Pancreas (tissue), 10 donors: ENCODE results near the gene RELCH. TPM values are rescaled to one million over a fixed set of nuclear protein-coding genes. Genes with fewer than 3 reads are reported as not detected.

Source experiments
- ATAC-seq, 4 donors: fragments of 200-7000 bp; cut with Tn5 transposase; one replicate each; pipeline versions ENCODE4 v1.8.0 to v1.9.1; 2020; ENCODE audit warnings: mild to moderate bottlenecking in 4 of 4, moderate library complexity in 4 of 4
- DNase-seq, 6 donors: peaks; one replicate each; pipeline ENCODE4 v3.0.0-alpha.2; 2020
- FAIRE-seq: peaks from 2 replicates; lab custom pipeline; 2012; peaks lifted over from hg19 to GRCh38; lab: Jason Lieb, UNC
- H3K27ac ChIP-seq, 4 donors: fragments of 200-600 bp; sonication (generic); 1 replicate in 3 of 4; 2 replicates in 1 of 4; pipeline versions ENCODE4 v1.5.0 to v1.8.0; 2020
- H3K27me3 ChIP-seq, 4 donors: fragments of 200-600 bp; one replicate each; pipeline ENCODE4 v1.8.0; 2021
- H3K36me3 ChIP-seq, 3 donors: fragments of 200-600 bp; sonication (generic) in 1 of 3; one replicate each; pipeline versions ENCODE4 v1.5.0 to v1.8.0; 2020 to 2021
- H3K4me1 ChIP-seq, 3 donors: fragments of 200-600 bp; one replicate each; pipeline ENCODE4 v1.8.0; 2021
- H3K4me3 ChIP-seq, 4 donors: fragments of 200-600 bp; sonication (generic) in 2 of 4; one replicate each; pipeline versions ENCODE4 v1.5.0 to v1.8.0; 2020 to 2021
- H3K9me3 ChIP-seq, 4 donors: fragments of 200-600 bp; one replicate each; pipeline ENCODE4 v1.8.0; 2021
- WGBS, 2 donors: extraction: QIAGEN DNeasy Blood & Tissue Kit; methylation state at CpG; one replicate each; pipeline ENCODE4 v1.1.7; 2013; 5-methylcytosine and 5-hydroxymethylcytosine counted together
- intact Hi-C, 3 donors: fragments of 100-400 bp; cut with DNase I; formaldehyde crosslinking; loops; one replicate each; pipeline versions ENCODE4 v1.11.1 to v1.14.2; 2022
- polyA plus RNA-seq, 2 donors: library from polyadenylated mRNA; stranded (reverse); fragments of 200-250 nt; gene quantifications; one replicate each; pipeline ENCODE4 v1.2.3, GENCODE V29; 2013
- total RNA-seq, 6 donors: library from RNA; stranded (reverse); fragmentation: NEBNext Ultra II Directional in 4 of 6; extraction: Animal tissue kit (Norgen Biotek cat#: 25700) in 4 of 6; gene quantifications; one replicate each; pipeline versions ENCODE4 v1.2.1 to v1.2.4, GENCODE V29; 2021 to 2023
- TF ChIP-seq, protein P1 (sequence below), 4 donors: fragments of 200-600 bp; sonication (generic) in 3 of 4; IDR thresholded peaks; one replicate each; pipeline versions ENCODE4 v1.5.0 to v1.8.0; 2021; ENCODE audit warnings: antibody characterized with exemption in 4 of 4
- donor health status: healthy with polysubstance abuse.
- donor health status: DM: no; HTN: no; CAD: no; lungs with moderate emphysema.
- donor health status: DM: no; HTN: no; CAD: no.
- donor health status: control.
- donor health status: control.
- donor health status: Bipolar disorder and iron deficiency.
- donor health status: DM: yes; HTN: yes; CAD: no.
- donor health status: DM: no; HTN: no; CAD: no.
- donor health status: DM: no; HTN: no; CAD: no.
- donor health status: DM: yes; HTN: yes; CAD: no.

Gene RELCH, protein sequence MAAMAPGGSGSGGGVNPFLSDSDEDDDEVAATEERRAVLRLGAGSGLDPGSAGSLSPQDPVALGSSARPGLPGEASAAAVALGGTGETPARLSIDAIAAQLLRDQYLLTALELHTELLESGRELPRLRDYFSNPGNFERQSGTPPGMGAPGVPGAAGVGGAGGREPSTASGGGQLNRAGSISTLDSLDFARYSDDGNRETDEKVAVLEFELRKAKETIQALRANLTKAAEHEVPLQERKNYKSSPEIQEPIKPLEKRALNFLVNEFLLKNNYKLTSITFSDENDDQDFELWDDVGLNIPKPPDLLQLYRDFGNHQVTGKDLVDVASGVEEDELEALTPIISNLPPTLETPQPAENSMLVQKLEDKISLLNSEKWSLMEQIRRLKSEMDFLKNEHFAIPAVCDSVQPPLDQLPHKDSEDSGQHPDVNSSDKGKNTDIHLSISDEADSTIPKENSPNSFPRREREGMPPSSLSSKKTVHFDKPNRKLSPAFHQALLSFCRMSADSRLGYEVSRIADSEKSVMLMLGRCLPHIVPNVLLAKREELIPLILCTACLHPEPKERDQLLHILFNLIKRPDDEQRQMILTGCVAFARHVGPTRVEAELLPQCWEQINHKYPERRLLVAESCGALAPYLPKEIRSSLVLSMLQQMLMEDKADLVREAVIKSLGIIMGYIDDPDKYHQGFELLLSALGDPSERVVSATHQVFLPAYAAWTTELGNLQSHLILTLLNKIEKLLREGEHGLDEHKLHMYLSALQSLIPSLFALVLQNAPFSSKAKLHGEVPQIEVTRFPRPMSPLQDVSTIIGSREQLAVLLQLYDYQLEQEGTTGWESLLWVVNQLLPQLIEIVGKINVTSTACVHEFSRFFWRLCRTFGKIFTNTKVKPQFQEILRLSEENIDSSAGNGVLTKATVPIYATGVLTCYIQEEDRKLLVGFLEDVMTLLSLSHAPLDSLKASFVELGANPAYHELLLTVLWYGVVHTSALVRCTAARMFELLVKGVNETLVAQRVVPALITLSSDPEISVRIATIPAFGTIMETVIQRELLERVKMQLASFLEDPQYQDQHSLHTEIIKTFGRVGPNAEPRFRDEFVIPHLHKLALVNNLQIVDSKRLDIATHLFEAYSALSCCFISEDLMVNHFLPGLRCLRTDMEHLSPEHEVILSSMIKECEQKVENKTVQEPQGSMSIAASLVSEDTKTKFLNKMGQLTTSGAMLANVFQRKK
- total RNA-seq (10 to 100 TPM in 4 of 6 donors, 1 to 10 TPM in 2; 9.4 to 18.2 (median 12.6) TPM), polyA plus RNA-seq (10 to 100 TPM in 1 of 2 donors, 1 to 10 TPM in 1; 8.1 to 13.2 TPM)

DNA sequence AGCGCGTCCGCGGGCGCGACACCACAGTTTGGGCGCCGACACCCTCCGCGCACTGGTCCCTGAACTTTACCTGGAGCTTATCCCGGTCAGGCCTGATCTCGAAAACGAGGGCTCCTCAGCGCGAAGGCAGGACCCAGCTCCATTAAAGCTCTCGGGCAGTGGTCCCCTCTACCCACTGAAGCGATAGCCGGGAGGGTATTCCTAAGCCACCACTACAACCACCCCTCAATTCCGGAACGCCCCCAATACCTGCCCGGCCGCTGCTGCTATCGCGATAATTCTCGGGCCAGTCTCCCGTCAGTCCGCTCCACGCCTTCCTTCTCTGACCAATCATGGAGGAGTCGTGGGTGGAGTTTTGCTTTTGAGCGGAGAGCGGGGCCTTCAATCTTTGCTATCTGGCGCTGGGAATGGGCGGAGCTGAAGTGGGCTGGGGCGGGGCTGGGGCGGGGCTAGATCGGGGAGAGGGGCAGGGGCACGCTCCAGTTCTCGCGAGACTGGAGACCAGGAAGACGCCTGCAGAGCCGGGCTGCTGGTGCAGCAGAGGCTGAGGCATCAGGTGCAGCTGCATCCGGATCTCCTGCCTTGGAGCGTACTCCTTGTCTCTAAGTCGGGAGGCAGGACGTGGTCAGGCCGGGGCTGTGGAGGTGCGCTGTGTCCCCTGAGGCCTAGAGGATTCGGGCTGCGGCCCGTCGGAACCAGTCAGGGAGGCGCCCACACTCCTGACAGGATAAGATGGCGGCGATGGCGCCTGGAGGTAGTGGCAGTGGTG is at the start of gene RELCH, which contains the start of gene PIGN:
Gene RELCH, plus strand, starts transcription at position 482 of the 769 bp plus-strand sequence. Its CDS starts 251 bp downstream, at position 733.
Gene PIGN, minus strand, starts transcription at position 283 of the 769 bp plus-strand sequence. CDS start 25,703 bp downstream, outside the sequence.
- peak; percentile 93 to 96 (median 94) for ATAC-seq
- Histone ChIP-seq H3K9me3 (no peaks in the 10 kb centered on the region), H3K4me3 (peak within 1 kb of the TSS; percentile 63 to 95 (median 94)), H3K4me1 (peaks cover 8 to 35% (median 28%) of the 10 kb centered on the region in 3 donors), H3K27ac (peak within 1 kb of the TSS; percentile 67 to 81 (median 77)), H3K36me3 (no peaks in the 10 kb centered on the region), H3K27me3 (no peaks in the 10 kb centered on the region)
- WGBS, 2 donors, result 0% methylated on average over 55 of the region's 55 CpGs
- peak; percentile 89 to 98 (median 96) for DNase-seq
- FAIRE-seq, result peak; percentile 64
- TF ChIP-seq, protein P1, sequence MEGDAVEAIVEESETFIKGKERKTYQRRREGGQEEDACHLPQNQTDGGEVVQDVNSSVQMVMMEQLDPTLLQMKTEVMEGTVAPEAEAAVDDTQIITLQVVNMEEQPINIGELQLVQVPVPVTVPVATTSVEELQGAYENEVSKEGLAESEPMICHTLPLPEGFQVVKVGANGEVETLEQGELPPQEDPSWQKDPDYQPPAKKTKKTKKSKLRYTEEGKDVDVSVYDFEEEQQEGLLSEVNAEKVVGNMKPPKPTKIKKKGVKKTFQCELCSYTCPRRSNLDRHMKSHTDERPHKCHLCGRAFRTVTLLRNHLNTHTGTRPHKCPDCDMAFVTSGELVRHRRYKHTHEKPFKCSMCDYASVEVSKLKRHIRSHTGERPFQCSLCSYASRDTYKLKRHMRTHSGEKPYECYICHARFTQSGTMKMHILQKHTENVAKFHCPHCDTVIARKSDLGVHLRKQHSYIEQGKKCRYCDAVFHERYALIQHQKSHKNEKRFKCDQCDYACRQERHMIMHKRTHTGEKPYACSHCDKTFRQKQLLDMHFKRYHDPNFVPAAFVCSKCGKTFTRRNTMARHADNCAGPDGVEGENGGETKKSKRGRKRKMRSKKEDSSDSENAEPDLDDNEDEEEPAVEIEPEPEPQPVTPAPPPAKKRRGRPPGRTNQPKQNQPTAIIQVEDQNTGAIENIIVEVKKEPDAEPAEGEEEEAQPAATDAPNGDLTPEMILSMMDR (IDR thresholded peaks at IDR 0.05), result no peak
- intact Hi-C loops, result loop anchor here in 1 of 3 donors (5.0 kb wide), 1 partner anchor 65 kb away; no protein-coding TSS in a partner anchor

DNA sequence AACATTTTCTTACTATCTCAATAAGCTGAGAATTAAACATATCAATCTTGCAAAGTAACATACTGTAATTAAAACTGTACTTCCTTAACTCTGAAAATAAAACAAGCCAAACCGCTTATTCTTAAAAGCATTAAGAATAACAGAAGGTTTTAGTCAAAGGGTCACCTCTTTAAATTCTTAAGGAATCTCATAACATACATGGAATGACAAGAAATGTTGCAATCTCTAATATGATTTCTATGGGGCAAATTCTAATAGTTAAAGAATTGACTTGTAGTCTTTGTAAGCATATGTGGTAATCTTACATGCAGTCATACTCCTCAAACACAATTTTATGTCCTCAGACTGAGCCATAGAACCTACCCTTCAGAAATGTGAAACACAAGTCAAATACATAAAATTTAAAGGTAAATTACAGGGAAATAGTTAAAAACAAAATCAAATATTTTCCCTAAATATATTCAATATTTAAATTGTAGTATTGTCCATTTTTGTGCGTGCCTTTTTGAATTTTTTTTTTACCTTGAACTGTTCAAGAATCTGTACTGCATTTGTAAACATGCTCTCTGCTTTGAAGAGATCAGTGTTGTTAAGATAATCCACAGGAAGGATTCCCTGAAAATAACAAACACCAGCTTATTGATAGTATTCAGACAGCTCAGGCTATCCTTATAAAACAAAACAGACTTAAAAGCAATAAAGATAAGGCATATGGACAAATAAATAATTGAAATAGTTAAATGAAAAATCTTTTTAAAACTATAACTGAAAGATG is 48.4 kb upstream of the RELCH start:
- DNase-seq (no peak), ATAC-seq (no peak), FAIRE-seq (no peak)
- Histone ChIP-seq H3K9me3 (no peaks in the 10 kb centered on the region), H3K4me1 (no peaks in the 10 kb centered on the region), H3K27ac (no peak overlapping the region), H3K4me3 (no peak overlapping the region), H3K36me3 (peaks cover 0 to 14% (median 6%) of the 10 kb centered on the region in 3 donors), H3K27me3 (no peaks in the 10 kb centered on the region)
- TF ChIP-seq, protein P1 (IDR thresholded peaks at IDR 0.05), result no peak
- 80 to 87% methylated on average over 2 of the region's 2 CpGs for WGBS, 2 donors
- intact Hi-C loops, result loop anchor here in 1 of 3 donors (10.0 kb wide), 2 partner anchors 524 to 564 kb away; no protein-coding TSS in a partner anchor

DNA sequence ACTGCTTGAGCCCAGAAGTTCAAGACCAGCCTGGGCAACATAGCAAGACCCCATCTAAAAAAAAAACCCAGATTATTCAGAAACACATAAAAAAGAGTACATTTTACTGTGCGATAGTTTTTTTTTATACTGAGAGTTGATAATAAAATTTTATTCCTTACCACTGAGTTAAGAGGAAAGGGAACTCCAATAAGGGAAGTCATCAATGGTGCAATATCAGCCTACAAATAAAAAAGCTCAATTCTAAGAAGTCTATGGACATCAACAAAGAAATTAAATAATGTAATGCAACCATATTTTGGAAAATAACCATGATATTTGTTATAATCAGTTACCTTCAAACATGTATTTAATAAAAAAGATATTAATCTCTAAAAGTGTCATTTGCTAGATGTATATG is 46.8 kb upstream of the RELCH start:
- Histone ChIP-seq H3K9me3 (no peaks in the 10 kb centered on the region), H3K36me3 (peaks cover 0 to 17% (median 6%) of the 10 kb centered on the region in 3 donors), H3K27me3 (no peaks in the 10 kb centered on the region), H3K27ac (no peak overlapping the region), H3K4me1 (no peaks in the 10 kb centered on the region), H3K4me3 (no peak overlapping the region)
- 96 to 98% methylated on average over 1 of the region's 1 CpG for WGBS, 2 donors
- no peak for FAIRE-seq
- intact Hi-C loops, result no loop called here
- no peak for ATAC-seq
- TF ChIP-seq, protein P1 (IDR thresholded peaks at IDR 0.05), result no peak
- no peak for DNase-seq
